GM19468 (cell line): ENCODE results near the gene ZDHHC16.

Source experiments
- ATAC-seq: cut with Tn5 transposase; IDR thresholded peaks from one replicate; pipeline ENCODE4 v1.9.1; 2021; ENCODE audit warnings: mild to moderate bottlenecking, moderate library complexity, moderate number of reproducible peaks; ENCODE audit not compliant: unreplicated experiment; ENCODE audit errors: extremely low read depth

ZDHHC16 gene

DNA sequence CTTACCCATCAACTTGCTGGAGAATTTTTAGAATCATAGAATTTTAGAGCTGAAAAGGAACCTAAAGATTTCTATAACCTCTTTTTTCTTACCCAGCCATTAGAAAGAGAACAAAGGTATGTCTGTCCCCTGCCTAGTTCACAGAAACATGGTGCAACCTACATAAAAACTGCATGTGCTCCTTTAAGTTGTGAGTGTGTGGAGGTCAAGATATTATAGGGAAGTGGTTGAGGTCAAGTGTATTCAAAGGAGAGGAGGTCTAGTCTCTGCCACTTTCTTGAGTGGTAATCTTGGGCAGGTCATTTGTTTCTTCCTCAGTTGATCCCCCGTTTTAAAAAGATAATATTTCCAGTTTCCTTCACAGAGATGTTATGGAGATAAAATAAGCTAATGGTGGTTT is 59.2 kb downstream of the ZDHHC16 start:
- no peak for ATAC-seq

DNA sequence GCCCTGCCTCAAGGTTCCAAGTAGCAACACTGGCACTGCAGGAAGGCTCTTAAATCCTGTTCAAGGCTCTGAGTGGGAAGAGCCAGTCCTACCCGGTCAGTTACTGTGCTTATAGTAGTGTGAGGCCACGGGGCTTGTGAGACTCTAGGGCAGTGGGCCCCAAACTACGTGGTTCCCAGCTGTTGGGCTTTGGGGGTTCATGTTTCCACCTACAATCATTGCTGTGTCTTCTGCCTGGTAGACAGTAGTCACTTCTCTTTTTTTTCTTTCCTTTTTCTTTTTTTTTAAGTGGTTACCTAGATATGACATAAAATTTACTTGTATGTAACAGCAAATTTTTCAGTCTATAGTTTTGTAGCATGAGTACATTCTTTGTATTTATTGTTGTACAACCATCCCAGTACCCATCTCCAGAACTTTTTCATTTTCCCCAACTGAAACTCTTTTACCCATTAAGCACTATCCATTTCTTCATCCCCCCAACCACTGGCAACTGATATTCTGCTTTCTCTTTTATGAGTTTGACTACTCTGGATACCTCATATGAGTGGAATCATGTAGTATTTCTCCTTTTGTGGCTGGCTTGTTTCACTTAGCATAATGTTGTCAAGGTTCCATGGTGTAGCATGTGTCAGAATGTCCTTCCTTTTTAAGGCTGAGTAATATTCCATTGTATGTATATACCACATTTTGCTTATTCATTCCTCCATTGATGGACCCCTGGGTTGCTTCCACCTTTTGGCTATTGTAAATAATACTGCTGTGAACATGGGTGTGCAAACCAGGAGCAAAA is 60.4 kb downstream of the ZDHHC16 start:
- no peak for ATAC-seq
